GM23338 (cell line): Measurements from ENCODE around the gene YBX2. TPM values are rescaled to one million over a fixed set of nuclear protein-coding genes. Genes with fewer than 3 reads are reported as not detected.
A peak's percentile ranks its signal among the peaks of the same experiment; 100 is the strongest.

Source experiments
- ATAC-seq: fragments of 200-7000 bp; cut with Tn5 transposase; 3 replicates; pipeline ENCODE4 v1.9.1; 2020
- DNase-seq: peaks from one replicate; pipeline ENCODE4 v3.0.0-alpha.2; 2015; ENCODE audit warnings: low spot score
- H2AFZ ChIP-seq: fragments of 200-600 bp; sonication (generic); 2 replicates; pipeline ENCODE4 v1.8.0; 2016; ENCODE audit warnings: antibody characterized with exemption, mild to moderate bottlenecking, moderate library complexity
- H3F3A ChIP-seq: fragments of 200-600 bp; sonication (generic); replicated peaks from 2 replicates; pipeline ENCODE4 v1.8.0; 2017; ENCODE audit warnings: antibody characterized with exemption, mixed run types, low read depth
- H3K27ac ChIP-seq: fragments of 200-600 bp; sonication (generic); 2 replicates; pipeline ENCODE4 v1.6.1; 2016; ENCODE audit warnings: low read depth
- H3K27me3 ChIP-seq: fragments of 200-600 bp; sonication (generic); 2 replicates; pipeline ENCODE4 v1.8.0; 2016; ENCODE audit warnings: mild to moderate bottlenecking, mixed run types, moderate library complexity; ENCODE audit not compliant: insufficient read depth
- H3K36me3 ChIP-seq: fragments of 200-600 bp; sonication (generic); 2 replicates; pipeline ENCODE4 v1.8.0; 2016; ENCODE audit warnings: mild to moderate bottlenecking; ENCODE audit not compliant: insufficient read depth
- H3K4me1 ChIP-seq: fragments of 200-600 bp; sonication (generic); 2 replicates; pipeline ENCODE4 v1.8.0; 2016; ENCODE audit warnings: mild to moderate bottlenecking, moderate library complexity; ENCODE audit not compliant: insufficient read depth
- H3K4me2 ChIP-seq: fragments of 200-600 bp; sonication (generic); 2 replicates; pipeline ENCODE4 v1.7.1; 2017; ENCODE audit warnings: mixed run types
- H3K4me3 ChIP-seq: fragments of 200-600 bp; sonication (generic); 2 replicates; pipeline ENCODE4 v1.6.1; 2016; ENCODE audit warnings: mixed run types
- H3K79me2 ChIP-seq: fragments of 200-600 bp; sonication (generic); replicated peaks from 2 replicates; pipeline ENCODE4 v1.8.0; 2017; ENCODE audit warnings: mild to moderate bottlenecking; ENCODE audit not compliant: insufficient read depth
- H3K9me2 ChIP-seq: fragments of 200-600 bp; sonication (generic); 2 replicates; pipeline ENCODE4 v1.8.0; 2017; ENCODE audit not compliant: insufficient read depth
- H4K20me1 ChIP-seq: fragments of 200-600 bp; sonication (generic); replicated peaks from 2 replicates; pipeline ENCODE4 v1.8.0; 2017; ENCODE audit warnings: mild to moderate bottlenecking; ENCODE audit not compliant: insufficient read depth
- H3K27ac Mint-ChIP-seq: 2 replicates; pipeline ENCODE4 v1.8.0; 2020; ENCODE audit warnings: inconsistent platforms, mild to moderate bottlenecking, moderate library complexity, mixed read lengths
- H3K27me3 Mint-ChIP-seq: 3 replicates; pipeline ENCODE4 v1.8.0; 2022; ENCODE audit warnings: low read depth, mild to moderate bottlenecking, moderate library complexity, mixed read lengths, inconsistent platforms; ENCODE audit not compliant: insufficient read depth, poor library complexity
- H3K36me3 Mint-ChIP-seq: 3 replicates; pipeline ENCODE4 v1.8.0; 2021; ENCODE audit warnings: low read depth, mild to moderate bottlenecking, inconsistent platforms, moderate library complexity, mixed read lengths
- H3K4me1 Mint-ChIP-seq: 3 replicates; pipeline ENCODE4 v1.8.0; 2020; ENCODE audit warnings: mild to moderate bottlenecking, inconsistent platforms, mixed read lengths
- H3K4me3 Mint-ChIP-seq: 3 replicates; pipeline ENCODE4 v1.8.0; 2021; ENCODE audit warnings: moderate library complexity, mild to moderate bottlenecking, inconsistent platforms, mixed read lengths
- H3K9me3 Mint-ChIP-seq: 3 replicates; pipeline ENCODE4 v1.8.0; 2020; ENCODE audit warnings: moderate library complexity, mild to moderate bottlenecking, inconsistent platforms, mixed read lengths
- CREB1 ChIP-seq: fragments of 250-450 bp; sonication (Bioruptor Pico); IDR thresholded peaks from 2 replicates; pipeline ENCODE4 v1.5.0; 2020; ENCODE audit warnings: low read depth, mild to moderate bottlenecking, moderate library complexity
- CTCF ChIP-seq, 2 experiments: fragments of 200-600 bp in 1 of 2; sonication (generic) in 1 of 2; conservative IDR thresholded peaks; 2 replicates each; pipeline versions ENCODE4 v1.5.1 to v1.6.1; 2016 to 2017; ENCODE audit warnings: antibody characterized with exemption in 2 of 2, low read depth in 2 of 2, mild to moderate bottlenecking in 2 of 2, moderate library complexity in 1 of 2
- ETS1 ChIP-seq: IDR thresholded peaks from 2 replicates; pipeline ENCODE4 v1.6.1; 2016; ENCODE audit warnings: antibody characterized with exemption
- EZH2 ChIP-seq: fragments of 200-600 bp; sonication (generic); IDR thresholded peaks from one replicate; pipeline ENCODE4 v1.8.0; 2017; ENCODE audit warnings: antibody characterized with exemption, mild to moderate bottlenecking, low read depth; ENCODE audit not compliant: unreplicated experiment
- EZH2phosphoT487 ChIP-seq: fragments of 200-600 bp; sonication (generic); IDR thresholded peaks from one replicate; pipeline ENCODE4 v1.8.1; 2018; ENCODE audit warnings: antibody characterized with exemption; ENCODE audit not compliant: unreplicated experiment
- JUNB ChIP-seq: IDR thresholded peaks from one replicate; pipeline ENCODE4 v1.6.1; 2016; ENCODE audit warnings: antibody characterized with exemption; ENCODE audit not compliant: unreplicated experiment
- NANOG ChIP-seq: IDR thresholded peaks from 2 replicates; pipeline ENCODE4 v1.6.1; 2016; ENCODE audit warnings: antibody characterized with exemption, borderline replicate concordance
- POLR2AphosphoS5 ChIP-seq: IDR thresholded peaks from 2 replicates; pipeline ENCODE4 v1.6.1; 2016; ENCODE audit warnings: antibody characterized with exemption, low read depth
- REST ChIP-seq: IDR thresholded peaks from one replicate; pipeline ENCODE4 v1.6.1; 2018; ENCODE audit warnings: antibody characterized with exemption; ENCODE audit not compliant: unreplicated experiment
- STAT1 ChIP-seq: IDR thresholded peaks from one replicate; pipeline ENCODE4 v1.6.1; 2016; ENCODE audit warnings: antibody characterized with exemption; ENCODE audit not compliant: unreplicated experiment
- ZNF114 ChIP-seq: fragments of 250-450 bp; sonication (Bioruptor Pico); IDR thresholded peaks from 2 replicates; pipeline ENCODE4 v1.5.0; 2020; ENCODE audit warnings: mild to moderate bottlenecking, moderate library complexity
- ZNF331 ChIP-seq: fragments of 250-450 bp; sonication (Bioruptor Pico); IDR thresholded peaks from 2 replicates; pipeline ENCODE4 v1.5.0; 2020; ENCODE audit warnings: low read depth, mild to moderate bottlenecking, moderate library complexity
- ZNF462 ChIP-seq: fragments of 250-450 bp; sonication (Bioruptor Pico); IDR thresholded peaks from 2 replicates; pipeline ENCODE4 v1.5.0; 2020; ENCODE audit warnings: mild to moderate bottlenecking, moderate library complexity
- polyA plus RNA-seq: library from polyadenylated mRNA; unstranded; fragments of >200 nt; fragmentation: Nextera tagmentation; extraction: Ambion mirVana; gene quantifications from 2 replicates; pipeline ENCODE4 v1.2.1, GENCODE V29; 2016
- total RNA-seq: library from RNA; depleted of rRNA; stranded (reverse); fragments of >200 nt; shearing (Covaris generic); gene quantifications from 2 replicates; pipeline ENCODE4 v1.2.3, GENCODE V29; 2014

Gene YBX2
- total and polyA plus RNA-seq, 2 experiments from 2014 or later: 22.5 to 36.5 TPM

GRCh38 chr17:7313088-7313889 is 18.9 kb upstream of the YBX2 start:
- Mint-ChIP-seq H3K4me3 (peak overlapping the region; percentile 87), H3K27me3 (peaks cover 40% of the 10 kb centered on the region), H3K4me1 (peaks cover 56% of the 10 kb centered on the region), H3K27ac (peak overlapping the region; percentile 69), H3K9me3 (peaks cover 7% of the 10 kb centered on the region; the same call in 1 of the 3 replicates), H3K36me3 (peaks cover 88% of the 10 kb centered on the region)
- ATAC-seq (peak; percentile 35), DNase-seq (peak; percentile 69)
- Histone ChIP-seq H3F3A (peaks cover 76% of the 10 kb centered on the region), H2AFZ (no peak overlapping the region), H4K20me1 (peaks cover 45% of the 10 kb centered on the region), H3K36me3 (peaks cover 37% of the 10 kb centered on the region), H3K27ac (peak overlapping the region; percentile 84), H3K9me2 (no peaks in the 10 kb centered on the region), H3K27me3 (no peaks in the 10 kb centered on the region), H3K79me2 (peaks cover 40% of the 10 kb centered on the region), H3K4me3 (peak overlapping the region; percentile 94; the same call in 1 of the 2 replicates), H3K4me2 (peak overlapping the region; percentile 99), H3K4me1 (peaks cover 27% of the 10 kb centered on the region; the same call in 1 of the 2 replicates)
- TF ChIP-seq CTCF (conservative IDR thresholded peaks at IDR 0.05; ENCODE audit: low read depth in 2 of 2) (0 out of 4 replicates have a peak, but pooled peaks of 1 of the 2 experiments have one; percentile 30), NANOG (no peak), ZNF331 (CRISPR knock-in tag) (no peak), STAT1 (no peak), CREB1 (CRISPR knock-in tag) (no peak), EZH2 (no peak), EZH2phosphoT487 (no peak), ZNF114 (no peak), ZNF462 (no peak), REST (no peak), ETS1 (no peak), JUNB (no peak), POLR2AphosphoS5 (peak; percentile 35)
